Erythroblast (primary cell): ENCODE measurements around the gene NETO2.

Experiments
- GATA1 ChIP-seq: IDR thresholded peaks from 2 replicates; pipeline ENCODE4 v1.6.1; 2011; ENCODE audit warnings: low read depth, mild to moderate bottlenecking, control low read depth, low read length, moderate library complexity
- POLR2A ChIP-seq: IDR thresholded peaks from 2 replicates; pipeline ENCODE4 v1.6.1; 2011; ENCODE audit warnings: mild to moderate bottlenecking, low read length

DNA sequence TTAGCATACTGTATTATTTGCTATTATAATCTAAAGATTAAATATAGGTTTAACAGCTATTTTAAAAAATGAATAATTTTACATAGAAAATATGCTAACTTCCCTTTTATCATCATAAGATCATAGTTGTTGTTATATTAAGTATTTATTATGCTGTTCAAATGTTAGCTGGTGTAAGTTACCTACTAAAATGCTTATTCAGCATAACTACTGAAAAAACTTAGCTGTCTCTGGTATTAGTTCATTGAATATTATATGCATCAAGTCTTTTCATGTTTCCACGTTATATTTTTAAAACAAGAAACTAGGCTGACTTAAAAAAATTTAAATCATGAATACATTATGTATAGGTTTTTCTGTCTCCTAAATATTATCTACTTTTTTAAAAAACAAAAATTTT, 62.6 kb downstream of the NETO2 start:
- TF ChIP-seq POLR2A = no peak
- TF ChIP-seq GATA1 = no peak
